Heart right ventricle (tissue), 16 donors: Measurements from ENCODE around the gene GOLGA6L2. TPM values are rescaled to one million over a fixed set of nuclear protein-coding genes. Genes with fewer than 3 reads are reported as not detected.

Source experiments
- ATAC-seq, 8 donors: fragments of 200-7000 bp; cut with Tn5 transposase; one replicate each; pipeline ENCODE4 v1.9.1; 2020; ENCODE audit warnings: mild to moderate bottlenecking in 8 of 8, moderate library complexity in 8 of 8, moderate number of reproducible peaks in 1 of 8
- DNase-seq, 2 donors: peaks; one replicate each; pipeline ENCODE4 v3.0.0-alpha.2; 2020
- H3K27ac ChIP-seq, 10 donors: fragments of 200-600 bp; sonication (generic) in 2 of 10; one replicate each; pipeline versions ENCODE4 v1.5.0 to v1.8.0; 2020 to 2022; ENCODE audit warnings: mild to moderate bottlenecking in 3 of 10
- H3K27me3 ChIP-seq, 7 donors: fragments of 200-600 bp; one replicate each; pipeline ENCODE4 v1.8.0; 2021 to 2022; ENCODE audit warnings: mild to moderate bottlenecking in 2 of 7
- H3K36me3 ChIP-seq, 9 donors: fragments of 200-600 bp; sonication (generic) in 1 of 9; one replicate each; pipeline versions ENCODE4 v1.5.0 to v1.8.0; 2020 to 2022; ENCODE audit warnings: mild to moderate bottlenecking in 2 of 9
- H3K4me1 ChIP-seq, 9 donors: fragments of 200-600 bp; sonication (generic) in 1 of 9; one replicate each; pipeline versions ENCODE4 v1.5.0 to v1.8.0; 2020 to 2022; ENCODE audit warnings: mild to moderate bottlenecking in 4 of 9
- H3K4me3 ChIP-seq, 10 donors: fragments of 200-600 bp; sonication (generic) in 2 of 10; one replicate each; pipeline versions ENCODE4 v1.5.0 to v1.8.0; 2020 to 2022; ENCODE audit warnings: mild to moderate bottlenecking in 7 of 10, moderate library complexity in 2 of 10
- H3K9me3 ChIP-seq, 11 donors: fragments of 200-600 bp in 10 of 11; sonication (generic) in 2 of 11; one replicate each; pipeline versions ENCODE4 v1.5.0 to v1.8.0; 2013 to 2022; ENCODE audit warnings: mild to moderate bottlenecking in 2 of 11, control low read depth in 1 of 11, moderate library complexity in 1 of 11
- CTCF ChIP-seq, 9 donors: fragments of 200-600 bp; sonication (generic) in 2 of 9; IDR thresholded peaks; one replicate each; pipeline versions ENCODE4 v1.5.0 to v1.8.0; 2021 to 2022; ENCODE audit warnings: antibody characterized with exemption in 9 of 9, mild to moderate bottlenecking in 5 of 9, moderate library complexity in 1 of 9
- WGBS, 2 donors: extraction: QIAGEN DNeasy Blood & Tissue Kit; methylation state at CpG; one replicate each; pipeline ENCODE4 v1.1.7; 2013; ENCODE audit warnings: inconsistent platforms in 1 of 2; 5-methylcytosine and 5-hydroxymethylcytosine counted together
- intact Hi-C, 10 donors: fragments of 100-400 bp; cut with DNase I; formaldehyde crosslinking; loops; one replicate each; pipeline versions ENCODE4 v1.11.1 to v1.14.2; 2022
- long read RNA-seq, 3 donors: library from polyadenylated mRNA; unstranded; transcript quantifications; one replicate each; pipeline ENCODE4 v2.0.0, GENCODE V29; 2020 to 2021
- polyA plus RNA-seq, 2 donors: library from polyadenylated mRNA; stranded (reverse); fragments of 200-250 nt; gene quantifications; one replicate each; pipeline ENCODE4 v1.2.3, GENCODE V29; 2013
- total RNA-seq, 10 donors: library from RNA; stranded (reverse); fragmentation: NEBNext Ultra II Directional in 3 of 10; extraction: Animal tissue kit (Norgen Biotek cat#: 25700) in 3 of 10; gene quantifications; one replicate each; pipeline versions ENCODE4 v1.2.1 to v1.2.4, GENCODE V29; 2021 to 2023
- donor health status: Arrhythmogenic right ventricular cardiomyopathy.
- donor health status: ischemic (EF 13 %, LVEDD 7.1; RV severe dilation, severe dysfunction).
- donor health status: healthy with polysubstance abuse.
- donor health status: DM: no; HTN: yes; CAD: no.
- donor health status: DM: no; HTN: no; CAD: no.
- donor health status: ischemic (EF 25% LVEDD 6.9; RV normal size, moderate dysfunction).
- donor health status: ischemic (EF 25% LVEDD 5.7; RV mildly dilated, moderate dysfunction).
- donor health status: healthy.
- donor health status: DM: yes; HTN: yes; CAD: no.
- donor health status: Ischemic cardiomyopathy.
- donor health status: ischemic (EF 35%, LVEDD 5.7; RV mildly dilated, moderate dysfunction).
- donor health status: nonischemic (EF 11% LVEDD 7.7; RV severe dilation, severe dysfunction).
- donor health status: DM: yes; HTN: yes; CAD: no.
- donor health status: PGD.
- donor health status: ischemic (EF 29% LVEDD 5.4; RV normal size, mild dysfunction).
- donor health status: nonischemic (EF 23%, LVEDD 6.1; RV moderate dilation, normal function).

The GOLGA6L2 gene
- total RNA-seq: under 1 TPM in 1 of 10 donors, not detected in 9; 0.09 TPM
- not detected for polyA plus RNA-seq
- long read RNA-seq, donor 1: 0 reads
- long read RNA-seq, donor 2: 0 reads
- long read RNA-seq, donor 3: 0 reads

GRCh38 chr15:23447107-23447500 lies at the start of gene GOLGA6L2:
TSS of gene GOLGA6L2 (minus strand) at chr15:23447243. CDS start at chr15:23447181, 62 bp downstream.
- intact Hi-C loops: no loop called here
- 85 to 86% methylated on average over 10 of the region's 10 CpGs for WGBS, 2 donors
- H3K27ac ChIP-seq: no peak within 1 kb of the TSS
- TF ChIP-seq CTCF (IDR thresholded peaks at IDR 0.05): no peak
- H3K4me1 ChIP-seq: no peaks in the 10 kb centered on the region
- no peak for DNase-seq
- ATAC-seq: no peak
- no peak within 1 kb of the TSS for H3K4me3 ChIP-seq
- no peaks in the 10 kb centered on the region for H3K9me3 ChIP-seq
- H3K36me3 ChIP-seq: no peaks in the 10 kb centered on the region
- no peaks in the 10 kb centered on the region for H3K27me3 ChIP-seq

- intact Hi-C loops: no loop called here
Observed at GRCh38 chr15:23484870-23485269, 37.8 kb upstream of the GOLGA6L2 start.

GRCh38 chr15:23483821-23484299 lies 36.8 kb upstream of the GOLGA6L2 start:
- H3K27ac ChIP-seq: peak overlapping the region in 4 of 10 donors; percentile 33 to 62 (median 44)

More at GRCh38 chr15:23484870-23485269, 37.8 kb upstream of the GOLGA6L2 start:
- no peak overlapping the region for H3K4me3 ChIP-seq
- ATAC-seq (no peak), DNase-seq (no peak)
- H3K27ac ChIP-seq: no peak overlapping the region
- no peaks in the 10 kb centered on the region for H3K27me3 ChIP-seq
- no peak for TF ChIP-seq CTCF (IDR thresholded peaks at IDR 0.05)
- H3K36me3 ChIP-seq: no peaks in the 10 kb centered on the region
- WGBS, 2 donors: 85 to 88% methylated on average over 2 of the region's 2 CpGs
- H3K4me1 ChIP-seq: peaks cover 0 to 19% (median 0%) of the 10 kb centered on the region in 9 donors
- no peaks in the 10 kb centered on the region for H3K9me3 ChIP-seq

GRCh38 chr15:23482764-23483489 lies 35.9 kb upstream of the GOLGA6L2 start:
- no peak overlapping the region for H3K27ac ChIP-seq
- WGBS, 2 donors: 54 to 64% methylated on average over 3 of the region's 3 CpGs
- intact Hi-C loops: no loop called here

More at GRCh38 chr15:23483821-23484299, 36.8 kb upstream of the GOLGA6L2 start:
- no peak for TF ChIP-seq CTCF (IDR thresholded peaks at IDR 0.05)
- ATAC-seq (peak in 7 of 8 donors; percentile 38 to 90 (median 59)), DNase-seq (no peak)
- Histone ChIP-seq H3K4me1 (peaks cover 0 to 19% (median 0%) of the 10 kb centered on the region in 9 donors), H3K27me3 (no peaks in the 10 kb centered on the region), H3K4me3 (no peak overlapping the region), H3K9me3 (no peaks in the 10 kb centered on the region), H3K36me3 (no peaks in the 10 kb centered on the region)
- WGBS, 2 donors: 28 to 29% methylated on average over 2 of the region's 2 CpGs
- intact Hi-C loops: no loop called here

More at GRCh38 chr15:23482764-23483489, 35.9 kb upstream of the GOLGA6L2 start:
- ATAC-seq (peak in 3 of 8 donors; percentile 52 to 78 (median 56)), DNase-seq (no peak)
- no peak for TF ChIP-seq CTCF (IDR thresholded peaks at IDR 0.05)
- H3K4me3 ChIP-seq: no peak overlapping the region
- no peaks in the 10 kb centered on the region for H3K36me3 ChIP-seq
- no peaks in the 10 kb centered on the region for H3K9me3 ChIP-seq
- no peaks in the 10 kb centered on the region for H3K27me3 ChIP-seq
- peaks cover 0 to 19% (median 0%) of the 10 kb centered on the region in 9 donors for H3K4me1 ChIP-seq
